ENCODE measurements around the gene UBE2Q2. TPM values are rescaled to one million over a fixed set of nuclear protein-coding genes. Genes with fewer than 3 reads are reported as not detected.

UBE2Q2 gene
- total RNA-seq, 1 donor from 2014 or later = 20.5 TPM

Other genes with a start within 250 kb of the UBE2Q2 start
- 30.8 and 34.1 TPM in 2 replicates for gene SNUPN, start 217.7 kb upstream of the UBE2Q2 start, total RNA-seq
- gene IMP3, start 203.2 kb upstream of the UBE2Q2 start, total RNA-seq = 110 and 113 TPM in 2 replicates
- 5.4 and 6.2 TPM in 2 replicates for gene SNX33, start 195.5 kb upstream of the UBE2Q2 start, total RNA-seq
- gene CSPG4, start 130.6 kb upstream of the UBE2Q2 start, total RNA-seq = not detected in 2 replicates
- 49.4 and 50.0 TPM in 2 replicates for gene FBXO22, start 60.4 kb downstream of the UBE2Q2 start, total RNA-seq
- not detected in 2 replicates for gene NRG4, start 169.0 kb downstream of the UBE2Q2 start, total RNA-seq
- gene TMEM266, start 216.5 kb downstream of the UBE2Q2 start, total RNA-seq = 0.10 and 0.16 TPM in 2 replicates

All from activated T-helper 1 cell treated with anti-CD3 and anti-CD28 coated beads, Interleukin-12 subunit alpha, Interleukin-12 subunit beta, Interleukin-2, Interleukin-4 antibody, amounts not matched to agents 30 ng/mL and 10 ng/mL and 1 ng/mL, durations not matched to agents 14 hours and 24 hours and 36 hours (primary cell).